Naive thymus-derived CD8-positive, alpha-beta T cell (primary cell): Measurements from ENCODE around the gene SLC6A6. TPM values are rescaled to one million over a fixed set of nuclear protein-coding genes. Genes with fewer than 3 reads are reported as not detected.

Experiments used
- ATAC-seq, 2 donors: fragments of 150-1000 bp; cut with Tn5 transposase in 1 of 2; sonication (Bioruptor Pico), chemical (Tn5 transposase) in 1 of 2; 1 replicate in 1 of 2; 2 replicates in 1 of 2; pipeline ENCODE4 v1.10.0; 2021; ENCODE audit warnings: mild to moderate bottlenecking in 2 of 2, moderate library complexity in 2 of 2
- POLR2A ChIA-PET: fragments of 350-600 bp; sonication (Branson Sonifier 250); formaldehyde crosslinking; loops from one replicate; lab custom pipeline; 2021; ENCODE audit warnings: antibody characterized with exemption; lab: Charles Lee
- DNase-seq, 10 donors: peaks; one replicate each; pipeline versions ENCODE4 v3.0.0 to v3.0.0-alpha.2; 2020 to 2022
- H3K27ac Mint-ChIP-seq, 10 donors: one replicate each; pipeline ENCODE4 v1.8.0; 2020 to 2022; ENCODE audit warnings: mild to moderate bottlenecking in 10 of 10, mixed read lengths in 10 of 10, moderate library complexity in 4 of 10, inconsistent platforms in 1 of 10
- H3K27me3 Mint-ChIP-seq, 5 donors: one replicate each; pipeline ENCODE4 v1.8.0; 2021 to 2022; ENCODE audit warnings: mixed read lengths in 5 of 5
- H3K36me3 Mint-ChIP-seq, 3 donors: one replicate each; pipeline ENCODE4 v1.8.0; 2020 to 2022; ENCODE audit warnings: mixed read lengths in 3 of 3, mild to moderate bottlenecking in 2 of 3, inconsistent platforms in 1 of 3
- H3K4me1 Mint-ChIP-seq, 4 donors: one replicate each; pipeline ENCODE4 v1.8.0; 2021 to 2022; ENCODE audit warnings: mixed read lengths in 4 of 4
- H3K4me3 Mint-ChIP-seq, 10 donors: one replicate each; pipeline ENCODE4 v1.8.0; 2020 to 2022; ENCODE audit warnings: mild to moderate bottlenecking in 10 of 10, mixed read lengths in 10 of 10, moderate library complexity in 6 of 10, inconsistent platforms in 1 of 10
- H3K9me3 Mint-ChIP-seq, 9 donors: one replicate each; pipeline ENCODE4 v1.8.0; 2020 to 2022; ENCODE audit warnings: mixed read lengths in 9 of 9, mild to moderate bottlenecking in 3 of 9, inconsistent platforms in 1 of 9, moderate library complexity in 1 of 9
- polyA plus RNA-seq, 3 donors: library from polyadenylated mRNA; unstranded; fragments of 300-500 nt; fragmentation: Illumina TruSeq; gene quantifications; one replicate each; pipeline ENCODE4 v1.2.3, GENCODE V29; 2021
- total RNA-seq, 8 experiments: library from RNA in 2 of 8; stranded (reverse) in 2 of 8; gene quantifications; one replicate each; pipeline ENCODE4 v1.2.3 and lab custom pipeline; 2021 to 2026

Gene SLC6A6
- total and polyA plus RNA-seq, 5 experiments from 2014 or later = 2.1 to 43.7 (median 5.0) TPM

DNA sequence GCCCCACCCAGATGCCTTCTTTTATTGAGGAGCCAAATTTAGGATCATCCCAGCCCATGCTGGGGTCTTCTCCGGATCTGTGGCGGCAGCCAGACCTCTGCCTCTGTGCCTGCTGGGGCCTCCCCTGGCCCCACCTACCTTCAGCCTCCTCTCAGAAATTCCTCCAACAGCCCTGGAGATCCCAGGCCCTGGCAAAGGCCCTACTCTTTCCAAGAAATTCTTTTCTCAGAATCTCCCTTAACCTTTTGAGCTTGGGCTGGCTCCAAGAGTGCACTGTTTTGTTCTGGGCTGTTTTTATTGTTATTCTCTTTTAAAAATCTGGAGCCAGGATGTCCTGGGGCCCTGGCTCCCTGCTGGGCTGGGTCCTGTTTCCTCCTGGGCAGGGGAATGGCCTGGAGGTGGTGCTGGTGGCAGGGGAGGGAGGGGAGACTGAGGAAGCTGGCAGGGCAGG lies 79.9 kb downstream of the SLC6A6 start:
- no peaks in the 10 kb centered on the region for H3K9me3 Mint-ChIP-seq
- peak overlapping the region in 1 of 10 donors; percentile 35 for H3K27ac Mint-ChIP-seq
- POLR2A ChIA-PET = no interaction called here
- DNase-seq = no peak
- H3K4me3 Mint-ChIP-seq = no peak overlapping the region
- ATAC-seq = no peak
- no peaks in the 10 kb centered on the region for H3K27me3 Mint-ChIP-seq
- H3K4me1 Mint-ChIP-seq = peaks cover 0 to 2% (median 0%) of the 10 kb centered on the region in 4 donors
- H3K36me3 Mint-ChIP-seq = peaks cover 8 to 87% (median 16%) of the 10 kb centered on the region in 3 donors

DNA sequence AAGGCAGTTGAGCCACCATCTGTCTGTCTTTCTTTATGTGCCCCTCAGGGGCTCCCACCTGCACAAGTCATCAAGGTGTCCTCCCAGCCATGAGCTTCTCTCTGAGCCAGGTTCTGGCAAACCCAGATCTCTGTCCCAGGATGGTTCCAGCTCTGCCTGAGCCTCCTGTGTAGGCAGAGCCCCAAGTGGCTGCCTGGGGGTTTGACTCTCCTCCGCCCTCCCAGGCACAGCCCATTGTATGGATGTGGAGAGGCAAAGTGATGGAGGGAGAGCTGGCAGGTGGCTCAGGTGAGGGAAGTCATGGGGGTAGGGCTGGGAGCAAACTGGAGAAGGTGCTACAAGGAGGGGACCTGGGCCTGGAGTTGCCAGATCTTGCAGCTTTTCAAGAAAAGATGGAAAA lies 80.9 kb downstream of the SLC6A6 start:
- Mint-ChIP-seq H3K27me3 (no peaks in the 10 kb centered on the region), H3K9me3 (no peaks in the 10 kb centered on the region), H3K4me1 (peaks cover 0 to 2% (median 0%) of the 10 kb centered on the region in 4 donors), H3K36me3 (peaks cover 8 to 83% (median 17%) of the 10 kb centered on the region in 3 donors), H3K4me3 (no peak overlapping the region), H3K27ac (peak overlapping the region in 5 of 10 donors; percentile 25 to 74 (median 59))
- no peak for DNase-seq
- POLR2A ChIA-PET = no interaction called here
- ATAC-seq = no peak

DNA sequence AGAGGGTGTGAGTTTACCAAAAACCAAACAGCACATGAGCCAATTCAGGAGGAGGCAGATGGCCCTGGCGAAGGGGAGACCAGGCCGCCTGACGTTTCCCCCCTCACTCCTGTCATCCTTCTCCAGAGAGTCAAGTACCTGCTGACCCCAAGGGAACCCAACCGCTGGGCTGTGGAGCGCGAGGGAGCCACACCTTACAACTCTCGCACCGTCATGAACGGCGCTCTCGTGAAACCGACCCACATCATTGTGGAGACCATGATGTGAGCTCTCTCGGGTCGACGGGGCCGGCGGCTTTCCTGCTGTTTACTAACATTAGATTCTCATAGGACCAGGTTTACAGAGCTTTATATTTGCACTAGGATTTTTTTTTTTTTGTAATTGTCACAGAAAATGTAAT lies 82.3 kb downstream of the SLC6A6 start:
- peaks cover 0 to 2% (median 0%) of the 10 kb centered on the region in 4 donors for H3K4me1 Mint-ChIP-seq
- peak in 1 of 10 donors; percentile 18 for DNase-seq
- POLR2A ChIA-PET = no interaction called here
- H3K36me3 Mint-ChIP-seq = peaks cover 8 to 77% (median 13%) of the 10 kb centered on the region in 3 donors
- no peaks in the 10 kb centered on the region for H3K27me3 Mint-ChIP-seq
- ATAC-seq = no peak
- H3K9me3 Mint-ChIP-seq = no peaks in the 10 kb centered on the region
- no peak overlapping the region for H3K4me3 Mint-ChIP-seq
- peak overlapping the region in 2 of 10 donors; percentile 82 to 89 for H3K27ac Mint-ChIP-seq

DNA sequence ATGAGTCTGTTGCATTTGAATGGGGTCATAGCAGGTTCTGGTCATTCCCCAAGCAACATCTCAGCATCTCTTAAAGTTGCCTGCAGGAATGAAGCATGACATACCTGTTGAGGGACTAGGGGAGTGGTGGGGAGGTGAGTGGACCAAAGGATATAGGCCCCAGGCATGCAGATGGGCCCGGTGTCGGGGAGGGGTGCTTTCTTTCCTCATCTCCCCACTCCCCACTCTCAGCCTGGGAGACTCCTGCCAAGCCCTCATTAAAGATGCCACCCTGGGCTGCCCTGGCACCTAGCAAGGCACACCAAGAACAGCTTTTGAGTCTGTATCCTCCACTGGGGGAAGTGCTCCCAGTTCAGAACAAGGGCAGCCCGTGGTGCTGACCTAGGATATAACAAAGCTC lies 83.6 kb downstream of the SLC6A6 start:
- no peaks in the 10 kb centered on the region for H3K27me3 Mint-ChIP-seq
- peaks cover 0 to 4% (median 0%) of the 10 kb centered on the region in 4 donors for H3K4me1 Mint-ChIP-seq
- H3K36me3 Mint-ChIP-seq = peaks cover 8 to 70% (median 15%) of the 10 kb centered on the region in 3 donors
- no peaks in the 10 kb centered on the region for H3K9me3 Mint-ChIP-seq
- POLR2A ChIA-PET = no interaction called here
- DNase-seq (peak in 1 of 10 donors; percentile 41), ATAC-seq (no peak)
- no peak overlapping the region for H3K4me3 Mint-ChIP-seq
- H3K27ac Mint-ChIP-seq = peak overlapping the region in 2 of 10 donors; percentile 33 to 47

DNA sequence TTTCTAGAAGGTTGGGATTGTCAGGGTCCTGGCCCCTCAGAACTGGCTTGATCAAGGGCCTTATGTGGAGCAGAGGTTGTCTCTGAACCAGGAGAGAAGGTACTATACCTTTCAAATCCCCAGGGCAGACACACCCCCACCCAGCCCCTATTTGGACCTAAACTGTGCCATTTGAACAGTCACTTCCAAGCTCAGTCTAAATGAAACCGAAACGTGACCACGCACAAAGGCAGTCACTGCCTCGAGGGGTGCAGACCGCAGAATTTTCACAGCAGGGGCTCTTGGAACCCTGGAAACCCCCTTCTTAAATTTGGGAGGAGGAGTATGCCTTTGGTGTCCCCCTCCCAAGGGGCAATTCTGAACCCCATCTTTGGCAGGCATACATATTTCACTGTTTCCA lies 84.1 kb downstream of the SLC6A6 start:
- H3K4me3 Mint-ChIP-seq = no peak overlapping the region

DNA sequence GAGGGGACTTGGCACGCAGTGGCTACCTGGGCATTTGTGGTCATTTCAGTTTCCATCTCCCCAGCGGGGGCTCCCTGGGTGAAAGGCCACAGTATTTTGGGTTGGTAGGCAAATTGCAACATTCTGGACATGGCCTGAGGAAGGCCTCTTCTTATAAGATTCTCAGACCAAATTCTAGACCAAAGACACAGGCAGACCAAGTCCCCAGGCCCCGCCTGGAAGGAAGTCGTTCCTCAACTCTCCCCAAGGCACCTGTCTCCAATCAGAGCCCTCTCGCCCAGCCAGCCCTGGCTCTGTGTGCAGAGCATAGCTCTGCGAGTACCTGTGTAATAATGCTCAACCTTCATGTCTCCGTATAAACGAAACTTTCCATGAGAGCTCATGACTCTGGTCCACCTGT lies 84.7 kb downstream of the SLC6A6 start:
- Mint-ChIP-seq H3K27ac (peak overlapping the region in 4 of 10 donors; percentile 10 to 71 (median 51)), H3K9me3 (no peaks in the 10 kb centered on the region), H3K36me3 (peaks cover 8 to 62% (median 9%) of the 10 kb centered on the region in 3 donors)

More for the DNA sequence above, 84.1 kb downstream of the SLC6A6 start:
- H3K4me1 Mint-ChIP-seq = peaks cover 0 to 4% (median 0%) of the 10 kb centered on the region in 4 donors
- peak overlapping the region in 1 of 10 donors; percentile 10 for H3K27ac Mint-ChIP-seq
- ATAC-seq (no peak), DNase-seq (peak in 1 of 10 donors; percentile 3)
- H3K9me3 Mint-ChIP-seq = no peaks in the 10 kb centered on the region
- peaks cover 8 to 67% (median 13%) of the 10 kb centered on the region in 3 donors for H3K36me3 Mint-ChIP-seq
- H3K27me3 Mint-ChIP-seq = no peaks in the 10 kb centered on the region
- POLR2A ChIA-PET = no interaction called here

DNA sequence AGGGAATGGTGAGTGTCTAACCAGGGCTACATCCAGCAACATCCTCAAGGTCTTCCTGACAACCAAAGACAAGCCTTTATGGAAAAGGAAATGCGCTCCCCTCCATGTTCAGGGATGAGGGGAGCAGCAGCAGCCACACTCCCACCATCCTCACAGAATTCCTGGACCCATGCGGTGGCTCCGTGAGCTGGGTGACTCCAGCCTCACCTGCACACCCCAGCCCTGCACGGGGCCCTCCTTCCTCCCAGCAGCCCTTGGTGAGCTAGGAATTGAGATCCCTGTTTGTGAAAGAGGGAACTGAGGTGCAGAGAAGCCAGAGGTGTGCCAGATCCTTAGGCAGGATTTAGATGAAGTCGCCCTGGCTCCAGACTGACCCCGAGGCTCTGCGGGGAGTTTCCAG lies 85.4 kb downstream of the SLC6A6 start:
- H3K27me3 Mint-ChIP-seq = no peaks in the 10 kb centered on the region
- ATAC-seq (no peak), DNase-seq (peak in 1 of 10 donors; percentile 38)
- no peaks in the 10 kb centered on the region for H3K9me3 Mint-ChIP-seq
- POLR2A ChIA-PET = no interaction called here
- peaks cover 8 to 56% (median 9%) of the 10 kb centered on the region in 3 donors for H3K36me3 Mint-ChIP-seq
- H3K4me3 Mint-ChIP-seq = no peak overlapping the region
- H3K4me1 Mint-ChIP-seq = peaks cover 0 to 4% (median 0%) of the 10 kb centered on the region in 4 donors
- H3K27ac Mint-ChIP-seq = no peak overlapping the region

More for the DNA sequence above, 84.7 kb downstream of the SLC6A6 start:
- Mint-ChIP-seq H3K4me1 (peaks cover 0 to 4% (median 0%) of the 10 kb centered on the region in 4 donors), H3K4me3 (no peak overlapping the region), H3K27me3 (no peaks in the 10 kb centered on the region)
- DNase-seq (peak in 1 of 10 donors; percentile 19), ATAC-seq (no peak)
- POLR2A ChIA-PET = no interaction called here

DNA sequence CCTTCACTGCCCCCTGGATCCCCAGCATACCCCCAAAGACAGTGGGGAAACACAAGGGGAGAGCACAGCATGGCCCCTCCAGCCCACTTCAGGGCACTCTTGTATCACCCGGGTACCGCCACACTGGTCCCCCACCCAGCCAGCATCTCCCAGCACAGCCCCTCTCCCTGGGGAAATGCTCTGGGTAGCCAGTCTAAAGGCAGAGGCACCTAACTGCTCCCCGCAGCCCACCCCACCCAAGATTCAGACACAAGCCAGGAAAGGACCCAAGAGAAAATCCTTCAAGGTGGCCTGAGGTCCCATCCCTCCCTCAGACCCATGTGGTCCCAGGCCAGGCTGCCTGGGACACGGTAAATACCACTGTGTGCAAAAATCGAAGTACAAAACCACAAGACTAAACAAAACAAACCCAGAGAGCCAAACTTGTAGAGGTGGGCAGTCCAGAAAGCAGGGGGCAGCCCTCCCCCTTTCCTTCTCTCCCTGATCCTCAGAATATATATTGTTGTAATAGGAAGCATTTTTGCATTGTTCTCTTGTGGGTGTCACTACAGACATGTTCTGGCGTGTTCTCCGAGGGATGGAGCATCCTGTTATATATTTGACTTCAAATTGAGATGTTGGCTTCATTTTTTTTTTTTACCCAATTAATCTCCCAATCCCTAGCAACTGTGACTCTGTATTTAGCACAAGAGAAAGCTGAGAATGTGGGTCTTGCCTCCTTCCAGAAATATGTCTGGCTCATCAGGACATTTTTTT lies 86.1 kb downstream of the SLC6A6 start:
- H3K9me3 Mint-ChIP-seq = no peaks in the 10 kb centered on the region
- peak overlapping the region in 5 of 10 donors; percentile 27 to 68 (median 40) for H3K27ac Mint-ChIP-seq
- DNase-seq (peak in 1 of 10 donors; percentile 13), ATAC-seq (no peak)
- H3K36me3 Mint-ChIP-seq = peaks cover 8 to 50% (median 9%) of the 10 kb centered on the region in 3 donors
- H3K4me1 Mint-ChIP-seq = peaks cover 0 to 4% (median 0%) of the 10 kb centered on the region in 4 donors
- POLR2A ChIA-PET = no interaction called here
- no peaks in the 10 kb centered on the region for H3K27me3 Mint-ChIP-seq
- no peak overlapping the region for H3K4me3 Mint-ChIP-seq

DNA sequence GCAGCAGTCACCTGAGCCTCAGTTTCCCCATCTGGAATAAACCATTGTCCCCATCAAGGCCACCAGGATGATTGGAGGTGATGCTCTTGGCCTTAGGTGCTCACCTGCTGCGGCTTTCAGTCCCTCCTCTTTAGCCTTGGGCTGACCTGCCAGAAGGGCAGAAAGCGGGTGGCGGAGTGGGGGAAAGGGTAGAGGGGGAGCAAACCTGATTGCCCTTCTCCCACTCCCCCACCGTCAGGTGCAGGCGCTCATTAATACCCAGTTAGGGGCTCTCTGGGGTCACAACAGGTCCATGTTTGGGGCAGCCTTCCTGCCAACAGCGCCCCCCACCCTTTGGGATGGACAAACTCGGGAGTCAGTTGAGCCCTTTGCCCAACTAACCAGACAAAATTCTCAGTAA lies 87.2 kb downstream of the SLC6A6 start:
- Mint-ChIP-seq H3K4me3 (no peak overlapping the region), H3K36me3 (peaks cover 4 to 38% (median 6%) of the 10 kb centered on the region in 3 donors), H3K27me3 (no peaks in the 10 kb centered on the region), H3K9me3 (no peaks in the 10 kb centered on the region), H3K27ac (no peak overlapping the region), H3K4me1 (peaks cover 0 to 2% (median 0%) of the 10 kb centered on the region in 4 donors)
- ATAC-seq = no peak
- DNase-seq = peak in 1 of 10 donors; percentile 36
- POLR2A ChIA-PET = no interaction called here

DNA sequence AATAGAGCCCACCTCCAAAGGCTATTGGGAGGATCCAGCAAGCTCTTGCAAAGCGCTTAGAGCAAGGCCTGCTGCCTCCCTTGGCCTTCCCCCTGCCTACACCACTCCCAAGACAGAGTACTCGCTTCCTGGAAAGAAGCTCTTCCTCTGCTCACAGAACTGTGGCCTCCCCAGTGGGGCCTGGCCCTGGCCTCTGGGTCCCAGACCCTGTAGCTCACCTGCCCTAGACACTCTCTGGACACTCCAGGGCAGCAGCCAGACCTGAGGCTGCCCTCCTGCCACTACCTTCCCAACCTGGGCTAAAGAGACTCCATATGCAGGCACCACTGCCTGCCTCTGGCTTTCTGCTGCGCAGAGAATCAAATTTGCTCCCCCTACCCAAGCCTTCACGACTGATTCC lies 87.8 kb downstream of the SLC6A6 start:
- no peak for ATAC-seq
- no peaks in the 10 kb centered on the region for H3K27me3 Mint-ChIP-seq
- DNase-seq = peak in 1 of 10 donors; percentile 31
- POLR2A ChIA-PET = no interaction called here
- peak overlapping the region in 3 of 10 donors; percentile 4 to 41 (median 12) for H3K27ac Mint-ChIP-seq
- H3K9me3 Mint-ChIP-seq = no peaks in the 10 kb centered on the region
- H3K36me3 Mint-ChIP-seq = peaks cover 0 to 32% (median 6%) of the 10 kb centered on the region in 3 donors
- H3K4me3 Mint-ChIP-seq = no peak overlapping the region
- peaks cover 0 to 2% (median 0%) of the 10 kb centered on the region in 4 donors for H3K4me1 Mint-ChIP-seq

DNA sequence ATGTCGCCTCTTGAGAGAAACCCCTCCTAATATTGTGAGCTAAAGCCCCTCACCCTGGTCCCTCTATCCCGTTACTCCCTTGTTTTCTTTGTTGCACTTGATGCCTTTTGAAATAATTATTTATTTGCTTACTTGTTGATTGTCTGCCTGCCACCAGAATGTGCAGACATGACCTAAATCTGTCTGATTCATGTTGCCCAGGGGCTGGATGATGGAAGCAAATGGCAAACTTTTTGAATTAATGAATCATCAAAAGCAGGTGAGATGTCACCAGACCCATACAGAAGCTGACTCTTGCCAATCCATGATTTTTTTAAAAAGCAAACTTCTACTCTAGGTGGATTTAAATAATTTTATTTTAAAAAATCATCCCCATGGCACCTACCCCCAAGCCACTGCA lies 88.4 kb downstream of the SLC6A6 start:
- Mint-ChIP-seq H3K27ac (peak overlapping the region in 1 of 10 donors; percentile 12), H3K4me1 (peaks cover 0 to 2% (median 0%) of the 10 kb centered on the region in 4 donors), H3K4me3 (no peak overlapping the region), H3K27me3 (no peaks in the 10 kb centered on the region), H3K36me3 (peaks cover 0 to 26% (median 6%) of the 10 kb centered on the region in 3 donors), H3K9me3 (no peaks in the 10 kb centered on the region)
- no peak for ATAC-seq
- POLR2A ChIA-PET = no interaction called here
- no peak for DNase-seq

DNA sequence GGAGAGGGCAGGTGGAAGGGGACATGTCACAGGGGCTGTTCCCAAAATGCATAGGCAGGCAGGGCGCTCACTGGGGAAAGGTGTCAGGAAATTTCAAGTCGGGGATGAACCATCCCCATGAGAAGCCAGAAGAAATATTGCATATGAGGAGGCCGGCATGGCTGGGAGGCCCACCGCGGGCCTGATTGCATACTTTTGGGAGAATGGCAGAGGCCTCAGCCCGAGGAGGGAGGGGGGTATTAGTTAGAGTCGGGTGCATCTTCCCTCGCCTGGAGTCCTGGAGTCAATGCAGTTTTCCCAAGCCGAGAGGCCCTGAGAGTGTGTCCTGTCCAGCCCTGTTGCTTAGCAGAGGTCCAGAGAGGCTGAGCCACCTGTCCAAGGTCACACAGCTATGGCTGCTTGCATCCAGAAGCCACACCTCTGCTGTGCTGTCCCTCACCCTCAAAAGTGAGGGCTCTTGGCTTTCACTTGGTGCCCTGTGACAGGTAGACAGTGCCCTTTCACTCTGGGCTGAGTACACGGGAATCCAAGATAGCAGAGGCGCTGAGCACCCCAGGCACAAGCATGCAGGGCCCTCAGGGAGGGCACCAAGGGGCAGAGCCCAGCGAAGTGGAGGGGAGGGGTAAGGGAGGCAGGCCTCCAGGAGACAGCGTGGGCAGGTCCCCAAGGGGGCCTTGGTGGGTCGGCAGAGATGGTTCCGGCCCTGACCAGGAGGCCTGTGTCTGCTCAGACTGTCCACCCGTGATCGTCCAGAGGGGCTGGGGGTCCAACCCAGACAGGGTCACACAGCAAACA lies 89.2 kb downstream of the SLC6A6 start:
- Mint-ChIP-seq H3K4me3 (no peak overlapping the region), H3K4me1 (peaks cover 0 to 2% (median 0%) of the 10 kb centered on the region in 4 donors), H3K9me3 (no peaks in the 10 kb centered on the region), H3K36me3 (peaks cover 0 to 19% (median 6%) of the 10 kb centered on the region in 3 donors), H3K27ac (peak overlapping the region in 2 of 10 donors; percentile 12 to 43), H3K27me3 (peaks cover 0 to 3% (median 0%) of the 10 kb centered on the region in 5 donors)
- peak in 1 of 10 donors; percentile 36 for DNase-seq
- POLR2A ChIA-PET = no interaction called here
- no peak for ATAC-seq
